OCI-LY1 (cell line): ENCODE measurements around the gene PPP5C.

ENCODE experiments used
- H2AFZ ChIP-seq: fragments of 200-600 bp; sonication (generic), shearing (Covaris generic); 2 replicates; pipeline ENCODE4 v1.6.0; 2014; ENCODE audit warnings: antibody characterized with exemption, mild to moderate bottlenecking, low read length
- H3F3A ChIP-seq: fragments of 200-600 bp; sonication (generic), shearing (Covaris generic); 2 replicates; pipeline ENCODE4 v1.6.0; 2014; ENCODE audit warnings: mild to moderate bottlenecking, antibody characterized with exemption, low read length, moderate library complexity; ENCODE audit not compliant: insufficient read depth
- H3K27ac ChIP-seq: fragments of 200-600 bp; sonication (generic); 2 replicates; pipeline ENCODE4 v1.5.1; 2014; ENCODE audit warnings: low read length, mixed run types, mild to moderate bottlenecking, low read depth; ENCODE audit not compliant: poor library complexity, severe bottlenecking
- H3K27me3 ChIP-seq: fragments of 200-600 bp; sonication (generic); 2 replicates; pipeline ENCODE4 v1.6.0; 2014; ENCODE audit warnings: antibody characterized with exemption, mild to moderate bottlenecking, low read length, moderate library complexity; ENCODE audit not compliant: insufficient read depth
- H3K36me3 ChIP-seq: fragments of 200-600 bp; sonication (generic); 2 replicates; pipeline ENCODE4 v1.6.1; 2014; ENCODE audit warnings: mild to moderate bottlenecking, antibody characterized with exemption, low read length, moderate library complexity, mixed read lengths; ENCODE audit not compliant: insufficient read depth
- H3K4me1 ChIP-seq: fragments of 200-600 bp; sonication (generic); 2 replicates; pipeline ENCODE4 v1.5.1; 2014; ENCODE audit warnings: mild to moderate bottlenecking, low read length, moderate library complexity; ENCODE audit not compliant: insufficient read depth, severe bottlenecking
- H3K4me2 ChIP-seq: fragments of 200-600 bp; sonication (generic), shearing (Covaris generic); 2 replicates; pipeline ENCODE4 v1.6.1; 2014; ENCODE audit warnings: low read length
- H3K4me3 ChIP-seq: fragments of 200-600 bp; sonication (generic); 2 replicates; pipeline ENCODE4 v1.5.1; 2014; ENCODE audit warnings: low read length, low read depth, mild to moderate bottlenecking, mixed read lengths; ENCODE audit not compliant: poor library complexity, severe bottlenecking
- H3K79me2 ChIP-seq: fragments of 200-600 bp; shearing (Covaris generic); 2 replicates; pipeline ENCODE4 v1.6.1; 2016; ENCODE audit warnings: mixed run types, low read length, mixed read lengths; ENCODE audit not compliant: insufficient read depth
- H3K9ac ChIP-seq: fragments of 200-600 bp; sonication (generic), shearing (Covaris generic); 2 replicates; pipeline ENCODE4 v1.6.1; 2014; ENCODE audit warnings: mild to moderate bottlenecking, low read length, mixed read lengths
- H3K9me2 ChIP-seq: fragments of 200-600 bp; sonication (generic), shearing (Covaris generic); 2 replicates; pipeline ENCODE4 v1.6.1; 2014; ENCODE audit warnings: low read depth, mild to moderate bottlenecking, low read length, mixed read lengths
- H3K9me3 ChIP-seq: fragments of 200-600 bp; shearing (Covaris generic); 2 replicates; pipeline ENCODE4 v1.6.1; 2014; ENCODE audit warnings: low read length, mixed read lengths
- H4K20me1 ChIP-seq: fragments of 200-600 bp; sonication (generic), shearing (Covaris generic); 2 replicates; pipeline ENCODE4 v1.6.0; 2016; ENCODE audit warnings: mild to moderate bottlenecking, low read length; ENCODE audit not compliant: insufficient read depth
- EZH2 ChIP-seq: fragments of 200-600 bp; sonication (generic), shearing (Covaris generic); IDR thresholded peaks from 2 replicates; pipeline ENCODE4 v1.8.0; 2017; ENCODE audit warnings: borderline replicate concordance, mixed run types, mild to moderate bottlenecking, antibody characterized with exemption, low read length, moderate library complexity, mixed read lengths
- TF ChIP-seq, protein P1 (sequence below): fragments of 200-600 bp; sonication (generic), shearing (Covaris generic); IDR thresholded peaks from 2 replicates; pipeline ENCODE4 v1.5.1; 2017; ENCODE audit warnings: mild to moderate bottlenecking, antibody characterized with exemption, low read length, moderate library complexity, mixed read lengths

The PPP5C gene

DNA sequence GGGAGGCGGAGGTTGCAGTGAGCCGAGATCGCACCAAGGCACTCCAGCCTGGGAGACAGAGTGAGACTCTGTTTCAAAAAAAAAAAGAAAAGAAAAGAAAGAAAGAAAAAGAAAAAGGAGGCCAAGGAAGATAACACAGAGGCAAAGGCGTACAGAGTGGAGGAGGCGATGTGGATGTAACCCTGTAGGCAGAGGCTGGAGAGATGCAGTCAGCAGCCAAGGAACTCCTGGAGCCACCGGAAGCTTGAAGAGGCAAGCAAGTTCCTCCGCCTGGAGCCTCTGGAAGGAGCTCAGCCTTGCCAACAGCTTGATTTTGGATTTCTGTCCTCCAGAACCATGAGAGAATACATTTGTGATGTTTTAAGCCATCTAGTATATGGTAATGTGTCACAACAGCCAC, 73.2 kb downstream of the PPP5C start:
- Histone ChIP-seq H3K27me3 (peaks cover 4% of the 10 kb centered on the region; the same call in 1 of the 2 replicates), H3K9me3 (no peaks in the 10 kb centered on the region), H3F3A (no peaks in the 10 kb centered on the region), H2AFZ (no peak overlapping the region), H3K4me1 (no peaks in the 10 kb centered on the region), H3K27ac (no peak overlapping the region), H3K4me2 (no peak overlapping the region), H3K9ac (no peak overlapping the region), H3K36me3 (no peaks in the 10 kb centered on the region), H3K4me3 (no peak overlapping the region), H3K9me2 (no peaks in the 10 kb centered on the region), H3K79me2 (no peaks in the 10 kb centered on the region), H4K20me1 (no peaks in the 10 kb centered on the region)
- TF ChIP-seq, protein P1, sequence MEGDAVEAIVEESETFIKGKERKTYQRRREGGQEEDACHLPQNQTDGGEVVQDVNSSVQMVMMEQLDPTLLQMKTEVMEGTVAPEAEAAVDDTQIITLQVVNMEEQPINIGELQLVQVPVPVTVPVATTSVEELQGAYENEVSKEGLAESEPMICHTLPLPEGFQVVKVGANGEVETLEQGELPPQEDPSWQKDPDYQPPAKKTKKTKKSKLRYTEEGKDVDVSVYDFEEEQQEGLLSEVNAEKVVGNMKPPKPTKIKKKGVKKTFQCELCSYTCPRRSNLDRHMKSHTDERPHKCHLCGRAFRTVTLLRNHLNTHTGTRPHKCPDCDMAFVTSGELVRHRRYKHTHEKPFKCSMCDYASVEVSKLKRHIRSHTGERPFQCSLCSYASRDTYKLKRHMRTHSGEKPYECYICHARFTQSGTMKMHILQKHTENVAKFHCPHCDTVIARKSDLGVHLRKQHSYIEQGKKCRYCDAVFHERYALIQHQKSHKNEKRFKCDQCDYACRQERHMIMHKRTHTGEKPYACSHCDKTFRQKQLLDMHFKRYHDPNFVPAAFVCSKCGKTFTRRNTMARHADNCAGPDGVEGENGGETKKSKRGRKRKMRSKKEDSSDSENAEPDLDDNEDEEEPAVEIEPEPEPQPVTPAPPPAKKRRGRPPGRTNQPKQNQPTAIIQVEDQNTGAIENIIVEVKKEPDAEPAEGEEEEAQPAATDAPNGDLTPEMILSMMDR, result no peak
- TF ChIP-seq EZH2, result no peak

DNA sequence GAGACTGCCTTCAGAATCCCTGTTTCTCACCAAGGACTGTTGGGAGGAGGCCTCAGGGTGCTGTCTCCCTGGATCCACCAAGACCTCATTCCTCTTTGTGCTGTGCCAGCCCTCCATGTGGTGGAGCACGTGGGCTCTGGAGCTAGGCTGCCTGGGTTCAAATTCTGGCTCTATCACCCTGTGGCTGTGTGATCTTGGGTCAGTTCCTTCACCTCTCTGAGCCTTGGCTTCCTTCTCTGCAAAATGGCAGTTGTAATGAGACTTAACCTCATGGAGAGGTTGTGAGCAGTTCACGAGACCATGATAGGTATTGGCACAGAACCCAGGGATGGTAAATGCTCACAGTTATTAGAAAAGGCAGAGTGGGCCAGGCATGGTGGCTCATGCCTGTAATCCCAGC, 75.5 kb downstream of the PPP5C start:
- H3K79me2 ChIP-seq, result no peaks in the 10 kb centered on the region
- H3K4me3 ChIP-seq, result no peak overlapping the region
- H3K36me3 ChIP-seq, result no peaks in the 10 kb centered on the region
- TF ChIP-seq, protein P1, result no peak
- TF ChIP-seq EZH2, result no peak
- no peak overlapping the region for H3K4me2 ChIP-seq
- H3K9me2 ChIP-seq, result no peaks in the 10 kb centered on the region
- no peaks in the 10 kb centered on the region for H4K20me1 ChIP-seq
- no peak overlapping the region for H3K9ac ChIP-seq
- no peaks in the 10 kb centered on the region; the same call in 1 of the 2 replicates for H3K27me3 ChIP-seq
- H3F3A ChIP-seq, result no peaks in the 10 kb centered on the region
- no peak overlapping the region for H3K27ac ChIP-seq
- no peaks in the 10 kb centered on the region for H3K9me3 ChIP-seq
- no peak overlapping the region for H2AFZ ChIP-seq
- no peaks in the 10 kb centered on the region for H3K4me1 ChIP-seq

DNA sequence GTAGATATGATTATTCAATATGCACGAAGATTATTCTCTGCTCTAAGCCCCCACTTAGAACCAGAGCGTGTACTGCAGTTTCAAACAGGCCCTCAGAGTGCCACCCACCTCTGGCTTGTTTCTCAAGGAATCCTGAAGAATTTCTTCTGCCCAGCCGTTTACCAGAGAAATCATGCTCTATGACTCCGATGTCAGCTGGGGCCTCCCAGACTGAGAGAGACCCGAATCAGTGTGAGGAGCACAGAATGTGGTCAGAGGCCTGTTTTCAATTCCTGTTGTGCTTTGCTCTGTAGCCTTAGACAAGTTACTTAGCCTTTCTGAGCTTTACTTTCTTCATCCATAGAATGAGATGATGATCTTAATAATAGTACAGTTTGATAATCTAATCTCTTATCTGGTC, 76.3 kb downstream of the PPP5C start:
- Histone ChIP-seq H3K27ac (no peak overlapping the region), H3K4me2 (no peak overlapping the region), H3K9ac (no peak overlapping the region), H3K79me2 (no peaks in the 10 kb centered on the region), H4K20me1 (no peaks in the 10 kb centered on the region), H3F3A (no peaks in the 10 kb centered on the region), H3K9me3 (no peaks in the 10 kb centered on the region), H3K27me3 (no peaks in the 10 kb centered on the region; the same call in 1 of the 2 replicates), H3K9me2 (no peaks in the 10 kb centered on the region), H3K36me3 (no peaks in the 10 kb centered on the region), H3K4me1 (no peaks in the 10 kb centered on the region), H2AFZ (no peak overlapping the region), H3K4me3 (no peak overlapping the region)
- TF ChIP-seq, protein P1, result no peak
- TF ChIP-seq EZH2, result no peak
